Suppressor macrophage treated with lipopolysaccharide for 4 hours (primary cell): ENCODE measurements around the gene C19orf47.

Experiments used
- DNase-seq: peaks from one replicate; pipeline ENCODE4 v3.0.0-alpha.2; 2020

Gene C19orf47

GRCh38 chr19:40313229-40313983, 34.8 kb downstream of the C19orf47 start:
- DNase-seq, result no peak

- no peak for DNase-seq
These were observed 35.7 kb downstream of the C19orf47 start for GRCh38 chr19:40312533-40312932.

- no peak for DNase-seq
These were observed 38.5 kb downstream of the C19orf47 start for GRCh38 chr19:40309666-40310065.

- DNase-seq, result peak; percentile 91
These were observed 42.8 kb downstream of the C19orf47 start for GRCh38 chr19:40305403-40305802.

- DNase-seq, result no peak
These were observed 43.9 kb downstream of the C19orf47 start for GRCh38 chr19:40304306-40304705.

GRCh38 chr19:40303765-40304164, 44.4 kb downstream of the C19orf47 start:
- no peak for DNase-seq

- DNase-seq, result no peak
These were observed 45.8 kb downstream of the C19orf47 start for GRCh38 chr19:40302224-40303011.

GRCh38 chr19:40300668-40301067, 47.5 kb downstream of the C19orf47 start:
- DNase-seq, result no peak

- DNase-seq, result no peak
These were observed 50.2 kb downstream of the C19orf47 start for GRCh38 chr19:40298026-40298425.

- no peak for DNase-seq
These were observed 53.6 kb downstream of the C19orf47 start for GRCh38 chr19:40294560-40294959.

GRCh38 chr19:40286971-40287421, 61.2 kb downstream of the C19orf47 start:
- no peak for DNase-seq

GRCh38 chr19:40286235-40286970, 61.8 kb downstream of the C19orf47 start:
- DNase-seq, result no peak

- DNase-seq, result peak; percentile 100
These were observed 62.6 kb downstream of the C19orf47 start for GRCh38 chr19:40285353-40286234.

GRCh38 chr19:40284501-40285352, 63.5 kb downstream of the C19orf47 start, which contains the start of gene AKT2:
Gene AKT2, minus strand, starts transcription at chr19:40285345. Its CDS starts 20,078 bp downstream, at chr19:40265267.
- peak; percentile 70 for DNase-seq

GRCh38 chr19:40284251-40284500, 64.0 kb downstream of the C19orf47 start:
- DNase-seq, result no peak

- no peak for DNase-seq
These were observed 64.6 kb downstream of the C19orf47 start for GRCh38 chr19:40283414-40284250.

- DNase-seq, result no peak
These were observed 65.3 kb downstream of the C19orf47 start for GRCh38 chr19:40282920-40283319.

GRCh38 chr19:40282209-40282580, 66.0 kb downstream of the C19orf47 start:
- DNase-seq, result no peak

GRCh38 chr19:40281381-40282208, 66.6 kb downstream of the C19orf47 start:
- DNase-seq, result no peak
